NCI-H524 treated with DMSO at 0.1 percent for 48 hours (cell line): ENCODE measurements around the gene RPH3AL.
A peak's percentile ranks its signal among the peaks of the same experiment; 100 is the strongest.

ENCODE experiments used
- DNase-seq: peaks from one replicate; lab custom pipeline; 2025; lab: John Stamatoyannopoulos, UW

Gene RPH3AL, protein sequence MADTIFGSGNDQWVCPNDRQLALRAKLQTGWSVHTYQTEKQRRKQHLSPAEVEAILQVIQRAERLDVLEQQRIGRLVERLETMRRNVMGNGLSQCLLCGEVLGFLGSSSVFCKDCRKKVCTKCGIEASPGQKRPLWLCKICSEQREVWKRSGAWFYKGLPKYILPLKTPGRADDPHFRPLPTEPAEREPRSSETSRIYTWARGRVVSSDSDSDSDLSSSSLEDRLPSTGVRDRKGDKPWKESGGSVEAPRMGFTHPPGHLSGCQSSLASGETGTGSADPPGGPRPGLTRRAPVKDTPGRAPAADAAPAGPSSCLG

GRCh38 chr17:352421-353212 lies at the start of gene RPH3AL:
Gene RPH3AL, minus strand, starts transcription at chr17:352807. Its CDS starts 25,264 bp downstream, at chr17:327543.
- peak; percentile 28 for DNase-seq

- DNase-seq, result no peak
These were observed 47.6 kb upstream of the RPH3AL start for GRCh38 chr17:400257-400656.

DNA sequence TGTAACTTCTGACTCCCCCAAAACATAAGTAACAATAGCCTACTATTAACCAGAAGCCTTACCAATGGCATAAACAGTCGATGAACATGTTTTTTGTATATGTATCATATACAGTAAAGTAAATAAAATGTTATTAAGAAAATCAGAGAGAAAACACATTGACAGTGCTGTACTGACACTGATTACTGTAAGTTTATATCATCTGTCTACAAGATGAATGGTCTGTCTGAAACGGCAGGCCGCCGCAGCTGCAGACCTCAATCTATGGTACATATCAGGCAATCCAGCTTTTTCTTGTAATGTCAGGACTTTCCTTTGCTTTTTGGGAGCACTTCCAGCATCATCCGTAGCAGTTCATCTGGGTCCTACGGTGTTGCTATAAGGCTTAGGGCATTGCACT lies 44.2 kb upstream of the RPH3AL start:
- DNase-seq, result no peak

- no peak for DNase-seq
These were observed 43.4 kb upstream of the RPH3AL start for GRCh38 chr17:395974-396373.

- no peak for DNase-seq
These were observed 42.6 kb upstream of the RPH3AL start for GRCh38 chr17:395179-395578.

- DNase-seq, result no peak
These were observed 42.1 kb upstream of the RPH3AL start for GRCh38 chr17:394718-395095.

DNA sequence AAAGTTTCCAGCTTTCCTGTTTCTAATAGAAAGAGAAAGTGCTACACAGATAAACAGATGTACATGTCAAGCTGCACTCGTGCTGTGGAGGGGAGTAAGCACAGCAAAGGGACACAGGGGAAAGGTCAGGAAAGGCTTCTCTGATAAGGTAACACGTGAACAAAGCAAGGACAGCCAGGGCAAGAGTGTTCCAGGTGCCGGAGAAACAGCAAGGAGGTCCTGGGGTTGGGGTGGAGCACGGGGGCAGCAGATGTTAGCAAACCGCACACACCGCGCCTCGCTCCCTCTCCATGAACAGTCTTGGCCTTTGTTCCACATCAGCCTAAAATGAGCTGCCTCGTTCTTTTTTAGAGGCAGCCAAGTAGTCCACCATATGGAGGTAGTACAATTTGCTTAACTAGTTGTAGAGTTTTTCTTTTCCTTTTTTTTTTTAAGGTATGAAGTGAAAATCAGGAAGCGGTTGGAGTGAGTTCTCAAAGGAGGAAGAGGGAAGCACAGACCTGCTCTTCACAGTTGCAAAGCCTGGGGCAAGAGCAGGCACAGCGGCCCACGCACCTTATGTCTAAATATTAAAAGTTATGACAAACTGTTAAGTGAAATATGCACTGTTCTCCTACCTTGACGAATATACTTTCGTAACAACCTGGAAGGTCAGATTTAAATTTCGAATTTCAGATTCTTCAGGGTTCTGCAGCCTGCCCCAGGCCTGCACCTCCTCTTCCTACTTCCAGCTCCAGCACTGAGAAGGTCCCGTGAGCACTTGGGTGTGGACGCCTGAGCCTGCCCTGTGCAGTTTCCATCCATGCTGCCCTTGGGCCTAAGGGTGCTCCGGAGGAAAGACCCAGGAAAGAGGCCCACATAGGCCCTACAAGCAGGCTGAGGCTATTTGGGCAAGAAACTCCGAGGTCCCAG lies 41.5 kb upstream of the RPH3AL start:
- DNase-seq, result no peak

GRCh38 chr17:391850-392249 lies 39.2 kb upstream of the RPH3AL start:
- no peak for DNase-seq

GRCh38 chr17:390025-390424 lies 37.4 kb upstream of the RPH3AL start:
- no peak for DNase-seq

- DNase-seq, result no peak
These were observed 35.5 kb upstream of the RPH3AL start for GRCh38 chr17:388087-388486.

DNA sequence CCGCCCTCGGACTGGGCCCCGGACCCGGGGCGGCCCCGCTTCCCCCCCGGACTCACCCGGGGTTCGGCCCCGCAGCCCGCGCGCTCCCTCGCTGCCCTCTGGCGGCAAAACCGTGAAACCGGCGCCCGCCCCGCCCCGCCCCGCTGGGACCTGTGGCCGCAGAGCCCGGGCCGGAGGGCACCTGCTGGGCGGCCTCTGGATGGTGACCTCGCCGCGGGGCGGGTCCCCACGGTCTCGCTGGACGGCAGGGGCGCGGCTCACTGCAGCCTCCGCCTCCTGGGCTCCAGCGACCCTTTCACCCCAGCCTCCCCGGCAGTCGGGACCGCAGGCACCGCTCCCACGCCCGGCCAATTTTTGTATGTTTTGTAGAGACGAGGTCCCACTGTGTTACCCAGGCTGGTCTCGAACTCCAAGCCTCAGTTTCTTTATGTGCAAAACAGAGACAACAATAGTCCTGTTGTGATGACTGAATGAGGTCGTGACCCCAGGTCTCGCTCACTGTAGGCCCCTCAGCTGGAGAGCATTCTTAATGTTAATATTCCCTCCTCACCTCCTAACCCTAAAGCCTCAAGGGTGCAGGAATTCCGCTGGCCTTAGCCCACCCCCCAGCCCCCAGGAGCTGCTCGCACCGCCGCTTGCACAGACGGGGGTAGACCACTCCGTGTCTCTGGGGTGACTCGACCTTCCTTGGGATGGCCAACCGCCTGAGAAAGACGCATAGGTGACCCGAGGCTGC lies 33.7 kb upstream of the RPH3AL start:
- no peak for DNase-seq

DNA sequence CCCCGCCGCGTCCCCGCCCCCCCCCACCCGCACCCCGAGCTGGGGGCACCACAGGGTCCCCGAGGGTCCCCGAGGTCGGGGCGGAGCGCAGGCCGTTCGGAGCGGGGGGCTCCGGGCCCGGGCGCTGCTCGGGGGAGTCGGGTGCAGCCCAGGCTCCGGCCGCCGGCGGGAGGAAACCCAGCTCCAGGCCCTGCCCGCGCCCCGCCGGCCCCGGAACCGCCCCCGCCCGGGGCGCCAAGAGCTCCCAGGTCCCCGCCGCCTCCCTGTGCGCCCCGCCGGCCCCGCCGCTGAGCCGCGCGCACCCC lies 33.2 kb upstream of the RPH3AL start:
- DNase-seq, result no peak

DNA sequence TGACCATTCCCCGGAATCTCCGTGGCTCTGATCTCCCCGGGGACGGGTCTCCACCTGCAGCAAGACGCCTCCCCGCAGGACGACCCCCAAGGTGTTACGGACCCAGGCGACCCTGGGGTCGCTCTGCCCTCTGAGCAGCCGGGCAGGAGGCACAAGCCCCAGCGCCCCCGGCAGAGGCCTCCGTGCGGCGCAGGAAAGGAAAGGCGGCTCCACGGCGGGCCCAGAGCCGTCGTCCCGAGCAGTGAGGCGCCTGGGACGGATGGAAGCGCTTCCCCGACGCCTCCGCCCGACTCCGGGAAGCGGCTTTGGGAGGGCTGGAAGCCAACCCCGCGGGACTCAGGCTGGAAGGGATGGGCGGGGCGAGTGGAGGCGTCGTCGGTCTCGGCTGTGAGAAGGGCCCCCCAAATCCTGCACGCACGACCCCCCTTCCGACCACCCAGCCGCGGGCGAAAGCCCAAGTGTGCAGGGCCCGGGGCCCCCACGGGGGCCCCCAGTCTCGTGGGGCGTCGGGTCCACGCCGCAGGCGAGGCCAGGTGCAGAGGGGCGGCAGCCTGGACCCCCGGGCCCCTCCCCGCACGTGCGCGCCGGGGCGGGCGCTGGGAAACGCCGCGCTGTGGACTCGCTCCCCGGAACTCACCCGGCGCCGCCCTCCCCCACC lies 32.7 kb upstream of the RPH3AL start:
- DNase-seq, result no peak

GRCh38 chr17:384622-385177 lies 32.1 kb upstream of the RPH3AL start:
- no peak for DNase-seq

- no peak for DNase-seq
These were observed 31.4 kb upstream of the RPH3AL start for GRCh38 chr17:383771-384621.

GRCh38 chr17:382644-383533 lies 30.3 kb upstream of the RPH3AL start:
- peak; percentile 30 for DNase-seq

DNA sequence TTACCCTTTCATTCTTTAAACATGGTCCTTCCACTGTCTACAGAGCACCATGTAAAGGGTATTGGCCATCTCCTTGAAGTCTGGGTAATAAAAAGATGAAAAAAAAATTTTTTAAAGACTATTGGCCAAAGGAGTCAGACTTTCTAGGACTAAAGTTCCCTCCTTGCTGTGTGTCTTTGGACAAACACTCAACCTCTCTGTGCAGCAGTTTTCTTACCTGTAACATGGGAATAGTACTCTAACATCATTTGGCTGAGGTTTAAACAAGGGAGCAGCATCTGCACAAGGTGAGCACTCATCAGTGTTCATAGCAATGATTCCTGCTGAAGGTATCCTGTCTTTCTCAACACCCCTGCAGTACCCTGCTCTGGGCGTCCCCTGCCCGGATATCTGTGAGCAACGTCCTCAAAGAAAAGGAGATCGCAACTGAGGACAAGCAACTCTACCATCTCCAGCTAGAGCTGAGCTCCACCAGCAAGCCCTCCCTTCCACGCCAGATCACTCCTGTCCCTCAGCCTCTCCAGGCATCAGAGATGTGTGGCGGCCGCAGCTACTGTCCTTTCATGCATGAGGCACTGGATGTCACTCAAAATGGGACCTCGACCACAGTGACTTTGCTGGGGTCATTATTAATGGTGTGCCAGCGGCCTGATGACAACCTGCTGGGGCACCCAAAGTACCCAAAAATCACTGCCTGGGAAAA lies 29.5 kb upstream of the RPH3AL start:
- DNase-seq, result no peak

GRCh38 chr17:381516-381915 lies 28.9 kb upstream of the RPH3AL start:
- DNase-seq, result no peak
